Glutamatergic neuron (in vitro differentiated cells): ENCODE measurements around the gene WWOX. TPM values are rescaled to one million over a fixed set of nuclear protein-coding genes. Genes with fewer than 3 reads are reported as not detected.

Source experiments
- DNase-seq: peaks from one replicate; pipeline ENCODE4 v3.0.0; 2022
- H3K27ac Mint-ChIP-seq: one replicate; pipeline ENCODE4 v1.8.0; 2020; ENCODE audit warnings: mild to moderate bottlenecking, mixed read lengths, inconsistent platforms; ENCODE audit not compliant: unreplicated experiment
- H3K27me3 Mint-ChIP-seq: one replicate; pipeline ENCODE4 v1.8.0; 2020; ENCODE audit warnings: mild to moderate bottlenecking, moderate library complexity, mixed read lengths, inconsistent platforms; ENCODE audit not compliant: unreplicated experiment
- H3K36me3 Mint-ChIP-seq: one replicate; pipeline ENCODE4 v1.8.0; 2020; ENCODE audit warnings: mild to moderate bottlenecking, mixed read lengths, inconsistent platforms; ENCODE audit not compliant: unreplicated experiment
- H3K4me1 Mint-ChIP-seq: one replicate; pipeline ENCODE4 v1.8.0; 2020; ENCODE audit warnings: mild to moderate bottlenecking, low read depth, mixed read lengths, inconsistent platforms; ENCODE audit not compliant: unreplicated experiment
- H3K4me3 Mint-ChIP-seq: one replicate; pipeline ENCODE4 v1.8.0; 2020; ENCODE audit warnings: mild to moderate bottlenecking, mixed read lengths, inconsistent platforms; ENCODE audit not compliant: unreplicated experiment
- H3K9me3 Mint-ChIP-seq: one replicate; pipeline ENCODE4 v1.8.0; 2020; ENCODE audit warnings: mild to moderate bottlenecking, moderate library complexity, mixed read lengths, inconsistent platforms; ENCODE audit not compliant: unreplicated experiment
- total RNA-seq: library from RNA; stranded (reverse); fragmentation: NEBNext Ultra II Directional; extraction: Animal tissue kit (Norgen Biotek cat#: 25700); gene quantifications from one replicate; pipeline ENCODE4 v1.2.1, GENCODE V29; 2021; ENCODE audit not compliant: unreplicated experiment
- TF ChIP-seq, protein P1 (sequence below): fragments of 200-600 bp; sonication (generic); IDR thresholded peaks from one replicate; pipeline ENCODE4 v1.5.0; 2021; ENCODE audit not compliant: partially characterized antibody, unreplicated experiment

Gene WWOX
- total RNA-seq, 1 donor from 2014 or later = 10.3 TPM

DNA sequence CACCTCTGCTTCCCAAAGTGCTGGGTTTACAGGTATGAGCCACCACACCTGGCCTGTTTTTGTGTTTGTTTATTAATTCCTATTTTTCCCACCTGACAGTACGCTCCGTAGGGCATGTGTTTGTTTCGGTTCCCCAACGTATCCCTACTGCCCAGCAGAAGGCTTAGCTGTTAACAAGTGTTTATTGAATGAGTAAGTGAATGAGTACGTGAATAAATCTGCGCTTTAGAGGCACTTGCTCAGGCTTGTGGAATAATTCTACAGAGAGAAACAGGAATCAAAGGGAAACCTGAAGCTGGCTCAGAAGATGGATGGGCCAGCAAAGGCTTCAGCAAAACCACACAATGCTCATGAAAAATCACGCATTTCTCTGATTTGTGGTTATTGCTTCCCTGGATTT is 853.2 kb downstream of the WWOX start:
- TF ChIP-seq, protein P1, sequence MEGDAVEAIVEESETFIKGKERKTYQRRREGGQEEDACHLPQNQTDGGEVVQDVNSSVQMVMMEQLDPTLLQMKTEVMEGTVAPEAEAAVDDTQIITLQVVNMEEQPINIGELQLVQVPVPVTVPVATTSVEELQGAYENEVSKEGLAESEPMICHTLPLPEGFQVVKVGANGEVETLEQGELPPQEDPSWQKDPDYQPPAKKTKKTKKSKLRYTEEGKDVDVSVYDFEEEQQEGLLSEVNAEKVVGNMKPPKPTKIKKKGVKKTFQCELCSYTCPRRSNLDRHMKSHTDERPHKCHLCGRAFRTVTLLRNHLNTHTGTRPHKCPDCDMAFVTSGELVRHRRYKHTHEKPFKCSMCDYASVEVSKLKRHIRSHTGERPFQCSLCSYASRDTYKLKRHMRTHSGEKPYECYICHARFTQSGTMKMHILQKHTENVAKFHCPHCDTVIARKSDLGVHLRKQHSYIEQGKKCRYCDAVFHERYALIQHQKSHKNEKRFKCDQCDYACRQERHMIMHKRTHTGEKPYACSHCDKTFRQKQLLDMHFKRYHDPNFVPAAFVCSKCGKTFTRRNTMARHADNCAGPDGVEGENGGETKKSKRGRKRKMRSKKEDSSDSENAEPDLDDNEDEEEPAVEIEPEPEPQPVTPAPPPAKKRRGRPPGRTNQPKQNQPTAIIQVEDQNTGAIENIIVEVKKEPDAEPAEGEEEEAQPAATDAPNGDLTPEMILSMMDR = no peak
- H3K9me3 Mint-ChIP-seq = no peaks in the 10 kb centered on the region
- H3K4me3 Mint-ChIP-seq = no peak overlapping the region
- H3K36me3 Mint-ChIP-seq = no peaks in the 10 kb centered on the region
- DNase-seq = no peak
- H3K27me3 Mint-ChIP-seq = no peaks in the 10 kb centered on the region
- no peak overlapping the region for H3K27ac Mint-ChIP-seq
- H3K4me1 Mint-ChIP-seq = no peaks in the 10 kb centered on the region

DNA sequence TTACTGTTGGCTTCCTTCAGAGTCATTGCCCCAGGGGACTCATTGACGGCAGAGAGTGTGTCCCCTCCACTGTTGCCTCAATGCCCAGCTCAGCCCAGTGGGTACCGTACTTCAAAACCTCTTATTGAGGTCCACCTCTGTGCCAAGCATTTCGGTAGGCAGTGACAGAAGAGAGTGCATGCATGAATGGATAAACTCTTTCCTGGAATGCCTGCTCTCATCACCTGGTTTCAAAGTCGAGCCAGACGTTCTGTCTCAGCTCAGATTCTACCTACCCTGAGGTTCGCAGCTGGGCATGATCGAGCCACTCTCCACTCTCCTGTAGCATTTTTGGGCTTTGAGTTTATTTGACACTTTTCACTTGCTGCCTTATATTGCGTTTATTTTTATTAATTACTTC is 854.1 kb downstream of the WWOX start:
- DNase-seq = no peak
- Mint-ChIP-seq H3K27me3 (no peaks in the 10 kb centered on the region), H3K27ac (no peak overlapping the region), H3K4me3 (no peak overlapping the region), H3K36me3 (no peaks in the 10 kb centered on the region), H3K4me1 (no peaks in the 10 kb centered on the region), H3K9me3 (no peaks in the 10 kb centered on the region)
- TF ChIP-seq, protein P1 = no peak

DNA sequence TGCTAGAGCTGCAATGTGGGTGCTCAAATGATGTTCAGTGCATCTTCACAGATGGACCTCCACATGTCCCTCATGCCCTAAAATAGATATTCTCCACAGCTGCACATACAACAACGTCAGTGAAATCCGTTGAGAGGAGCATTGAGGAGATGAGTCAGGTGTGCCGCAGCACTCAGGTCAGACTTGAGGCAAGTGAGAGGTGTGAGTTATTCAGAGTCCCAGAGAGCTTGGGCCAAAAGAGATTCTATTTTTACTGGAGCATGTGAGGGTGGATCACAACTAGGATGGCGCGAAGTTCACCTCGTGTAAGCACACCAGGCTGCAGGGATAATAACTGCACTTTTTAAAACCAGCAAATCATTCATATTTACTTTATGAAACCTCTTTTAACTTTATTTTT is 855.8 kb downstream of the WWOX start:
- TF ChIP-seq, protein P1 = no peak
- H3K4me3 Mint-ChIP-seq = no peak overlapping the region
- no peak overlapping the region for H3K27ac Mint-ChIP-seq
- DNase-seq = no peak
- H3K27me3 Mint-ChIP-seq = no peaks in the 10 kb centered on the region
- H3K36me3 Mint-ChIP-seq = no peaks in the 10 kb centered on the region
- H3K9me3 Mint-ChIP-seq = no peaks in the 10 kb centered on the region
- no peaks in the 10 kb centered on the region for H3K4me1 Mint-ChIP-seq

DNA sequence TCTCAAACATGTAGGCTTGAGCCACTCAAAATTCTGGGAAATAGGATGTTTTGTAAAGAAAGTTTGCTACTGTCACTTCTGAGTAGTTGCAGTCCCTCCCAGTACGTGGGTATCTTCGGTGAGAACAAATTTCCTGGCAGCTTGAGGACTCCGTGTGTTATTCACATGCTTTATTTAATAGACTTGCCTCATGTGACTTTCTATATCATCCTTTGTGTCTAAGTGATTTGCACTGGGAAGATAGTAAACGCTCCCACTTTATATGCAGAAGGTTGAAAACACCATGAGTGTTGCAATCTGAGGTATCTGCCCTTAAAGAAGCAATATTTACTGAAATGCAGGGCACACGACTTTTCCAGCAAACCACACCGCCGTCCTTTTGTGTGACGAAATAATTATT is 857.4 kb downstream of the WWOX start:
- TF ChIP-seq, protein P1 = no peak
- Mint-ChIP-seq H3K4me1 (no peaks in the 10 kb centered on the region), H3K27me3 (no peaks in the 10 kb centered on the region), H3K27ac (no peak overlapping the region), H3K4me3 (no peak overlapping the region), H3K36me3 (no peaks in the 10 kb centered on the region), H3K9me3 (no peaks in the 10 kb centered on the region)
- no peak for DNase-seq

DNA sequence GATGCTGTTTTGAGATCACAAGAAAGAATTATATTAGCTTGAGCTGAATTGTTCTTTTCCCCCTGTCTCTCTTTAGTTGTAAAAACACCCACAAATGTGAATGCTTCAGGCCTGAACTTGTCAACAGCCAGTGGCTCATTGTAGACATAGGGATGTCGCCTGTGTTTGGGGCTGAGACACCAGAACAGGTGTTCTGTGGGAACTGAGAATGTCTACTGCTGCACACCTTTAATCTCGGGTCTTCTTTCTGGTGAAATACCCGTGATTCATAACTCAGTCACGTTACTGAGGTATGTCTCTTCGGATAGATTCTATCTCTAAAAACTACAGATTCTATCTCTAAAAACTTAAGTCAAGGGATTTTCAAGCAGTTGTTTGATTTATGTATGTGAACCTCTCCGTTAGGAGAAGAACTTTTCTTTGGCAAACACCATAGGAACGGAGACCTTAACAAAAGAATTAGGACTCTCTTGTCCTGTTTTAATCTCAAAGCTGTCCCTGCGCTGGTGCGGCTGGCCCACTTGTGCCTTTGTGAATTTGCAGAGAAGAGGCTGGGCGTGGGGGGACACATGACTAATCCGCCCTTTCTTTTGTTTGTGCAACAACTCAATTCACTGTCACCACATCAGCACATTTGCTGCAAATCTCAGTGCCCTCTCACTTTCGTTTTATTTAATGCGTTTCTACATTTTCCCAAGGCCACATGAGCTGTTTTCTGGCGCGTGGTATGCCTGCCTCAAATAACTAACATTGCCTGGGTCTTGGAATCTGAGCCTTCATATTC is 858.1 kb downstream of the WWOX start:
- Mint-ChIP-seq H3K4me3 (no peak overlapping the region), H3K4me1 (no peaks in the 10 kb centered on the region), H3K36me3 (no peaks in the 10 kb centered on the region), H3K27ac (no peak overlapping the region), H3K27me3 (no peaks in the 10 kb centered on the region), H3K9me3 (no peaks in the 10 kb centered on the region)
- DNase-seq = no peak
- TF ChIP-seq, protein P1 = no peak
